Fibroblast of mammary gland (primary cell): ENCODE measurements around the gene KRTAP1-5.

Experiments
- DNase-seq: peaks from one replicate; pipeline ENCODE4 v3.0.0-alpha.2; 2010; ENCODE audit warnings: low read depth
- H3K4me3 ChIP-seq: 2 replicates; pipeline ENCODE4 v1.5.1; 2011; ENCODE audit warnings: low read depth, mild to moderate bottlenecking, low read length, moderate library complexity; ENCODE audit not compliant: control insufficient read depth
- CTCF ChIP-seq: conservative IDR thresholded peaks from 2 replicates; pipeline ENCODE4 v1.5.1; 2011; ENCODE audit warnings: low read depth, low read length, inconsistent platforms; ENCODE audit not compliant: control insufficient read depth, insufficient read depth

KRTAP1-5 gene

GRCh38 chr17:41010441-41010840 is 16.6 kb downstream of the KRTAP1-5 start:
- no peak for DNase-seq
- H3K4me3 ChIP-seq: no peak overlapping the region
- no peak for TF ChIP-seq CTCF

- DNase-seq: no peak
- no peak for TF ChIP-seq CTCF
- H3K4me3 ChIP-seq: no peak overlapping the region
Observed at GRCh38 chr17:41009936-41010335, 17.1 kb downstream of the KRTAP1-5 start.

GRCh38 chr17:41009301-41009760 is 17.7 kb downstream of the KRTAP1-5 start:
- no peak for TF ChIP-seq CTCF
- DNase-seq: no peak
- no peak overlapping the region for H3K4me3 ChIP-seq

- no peak within 1 kb of the TSS for H3K4me3 ChIP-seq
- DNase-seq: no peak
- no peak for TF ChIP-seq CTCF
Observed at GRCh38 chr17:41008811-41009210, 18.2 kb downstream of the KRTAP1-5 start, which contains the start of gene KRTAP3-1. Gene KRTAP3-1 (minus strand): TSS chr17:41009128. CDS start chr17:41009074, 54 bp downstream.

- TF ChIP-seq CTCF: no peak
- no peak for DNase-seq
- no peak overlapping the region for H3K4me3 ChIP-seq
Observed at GRCh38 chr17:41004397-41004796, 22.6 kb downstream of the KRTAP1-5 start.

- no peak for DNase-seq
- no peak overlapping the region for H3K4me3 ChIP-seq
- TF ChIP-seq CTCF: no peak
Observed at GRCh38 chr17:41003926-41004325, 23.1 kb downstream of the KRTAP1-5 start.

- no peak for TF ChIP-seq CTCF
- peak; percentile 49 for DNase-seq
Observed at GRCh38 chr17:41002814-41003213, 24.2 kb downstream of the KRTAP1-5 start.

More at GRCh38 chr17:41002814-41003213, 24.2 kb downstream of the KRTAP1-5 start:
- H3K4me3 ChIP-seq: no peak overlapping the region
